Neural crest cell (in vitro differentiated cells): ENCODE measurements around the gene RAB34. TPM values are rescaled to one million over a fixed set of nuclear protein-coding genes. Genes with fewer than 3 reads are reported as not detected.

Source experiments
- DNase-seq: peaks from one replicate; pipeline ENCODE4 v3.0.0; 2021; ENCODE audit warnings: low read depth, mixed read lengths, low spot score
- H3K27ac Mint-ChIP-seq: one replicate; pipeline ENCODE4 v1.8.0; 2021; ENCODE audit warnings: mild to moderate bottlenecking, mixed read lengths; ENCODE audit not compliant: unreplicated experiment
- H3K27me3 Mint-ChIP-seq: 2 replicates; pipeline ENCODE4 v1.8.0; 2021; ENCODE audit warnings: low read depth, mild to moderate bottlenecking, mixed read lengths
- H3K36me3 Mint-ChIP-seq: 2 replicates; pipeline ENCODE4 v1.8.0; 2021; ENCODE audit warnings: low read depth, mild to moderate bottlenecking, mixed read lengths
- H3K4me1 Mint-ChIP-seq: 2 replicates; pipeline ENCODE4 v1.8.0; 2021; ENCODE audit warnings: mixed read lengths
- H3K4me3 Mint-ChIP-seq: one replicate; pipeline ENCODE4 v1.8.0; 2021; ENCODE audit warnings: mild to moderate bottlenecking, mixed read lengths
- H3K9me3 Mint-ChIP-seq: 2 replicates; pipeline ENCODE4 v1.8.0; 2021; ENCODE audit warnings: mixed read lengths
- CTCF ChIP-seq: fragments of 200-600 bp; sonication (generic); conservative IDR thresholded peaks from 2 replicates; pipeline ENCODE4 v1.5.0; 2021; ENCODE audit warnings: antibody characterized with exemption, mild to moderate bottlenecking
- total RNA-seq: library from RNA; stranded (reverse); gene quantifications from 2 replicates; pipeline ENCODE4 v1.2.1, GENCODE V29; 2021

Gene RAB34
- total RNA-seq, 1 donor from 2014 or later, result 87.4 TPM

GRCh38 chr17:28702026-28702751, 15.5 kb downstream of the RAB34 start:
- H3K9me3 Mint-ChIP-seq, result no peaks in the 10 kb centered on the region
- peak overlapping the region; percentile 70 for H3K4me3 Mint-ChIP-seq
- no peak for DNase-seq
- peaks cover 1% of the 10 kb centered on the region for H3K27me3 Mint-ChIP-seq
- TF ChIP-seq CTCF, result no peak
- H3K4me1 Mint-ChIP-seq, result peaks cover 24% of the 10 kb centered on the region
- peak overlapping the region; percentile 84 for H3K27ac Mint-ChIP-seq
- peaks cover 16% of the 10 kb centered on the region for H3K36me3 Mint-ChIP-seq

DNA sequence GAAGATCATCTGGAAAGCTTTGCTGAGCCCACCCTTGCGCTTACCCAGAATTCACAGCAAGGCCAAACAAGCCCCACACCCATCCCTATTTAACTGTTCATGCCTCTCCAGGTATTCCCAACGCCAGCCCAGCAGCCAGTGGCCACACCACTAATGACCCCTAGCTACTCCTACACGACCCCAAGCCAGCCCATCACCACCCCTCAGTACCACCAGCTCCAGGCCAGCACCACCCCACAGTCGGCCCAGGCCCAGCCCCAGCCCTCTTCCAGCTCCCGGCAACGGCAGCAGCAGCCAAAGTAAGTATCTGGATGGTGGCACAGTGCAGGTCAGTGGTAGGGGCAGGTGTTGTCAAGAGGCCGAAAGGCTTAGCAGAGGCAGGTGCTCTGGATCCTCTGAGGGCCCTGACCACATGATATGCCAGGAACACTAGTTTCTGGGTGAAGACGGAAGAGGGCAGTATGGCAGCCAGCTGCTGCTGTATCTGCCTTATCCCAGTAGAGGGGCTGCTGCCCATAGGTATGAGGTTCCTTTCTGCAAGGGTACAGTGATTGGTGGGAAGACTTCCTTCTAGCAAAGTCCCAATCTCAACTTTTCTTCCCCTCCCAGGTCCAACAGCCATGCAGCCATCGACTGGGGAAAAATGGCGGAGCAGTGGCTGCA, 16.7 kb downstream of the RAB34 start:
- Mint-ChIP-seq H3K27ac (no peak overlapping the region), H3K27me3 (no peaks in the 10 kb centered on the region), H3K4me3 (no peak overlapping the region), H3K36me3 (peaks cover 15% of the 10 kb centered on the region), H3K9me3 (no peaks in the 10 kb centered on the region), H3K4me1 (peaks cover 22% of the 10 kb centered on the region)
- no peak for DNase-seq
- no peak for TF ChIP-seq CTCF

DNA sequence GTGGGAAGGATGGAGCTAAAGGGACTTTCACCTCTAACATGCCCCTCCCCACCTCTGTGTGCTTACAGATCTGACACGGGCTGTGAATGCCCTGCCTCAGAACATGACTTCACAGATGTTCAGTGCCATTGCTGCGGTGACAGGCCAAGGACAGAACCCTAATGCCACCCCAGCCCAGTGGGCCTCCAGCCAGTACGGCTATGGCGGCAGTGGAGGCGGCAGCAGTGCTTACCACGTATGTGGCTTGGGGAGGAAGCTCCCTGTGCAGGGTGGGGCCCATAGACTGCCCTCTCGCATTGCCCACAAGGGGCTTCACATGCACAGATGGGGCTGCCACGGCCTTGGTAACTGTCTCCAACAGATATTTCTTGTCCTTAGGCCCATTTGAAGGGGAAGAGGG, 17.4 kb downstream of the RAB34 start:
- H3K4me3 Mint-ChIP-seq, result no peak overlapping the region
- H3K9me3 Mint-ChIP-seq, result no peaks in the 10 kb centered on the region
- no peak for TF ChIP-seq CTCF
- H3K27me3 Mint-ChIP-seq, result no peaks in the 10 kb centered on the region
- peaks cover 22% of the 10 kb centered on the region for H3K4me1 Mint-ChIP-seq
- H3K27ac Mint-ChIP-seq, result no peak overlapping the region
- DNase-seq, result no peak
- H3K36me3 Mint-ChIP-seq, result peaks cover 15% of the 10 kb centered on the region

GRCh38 chr17:28698253-28698941, 19.3 kb downstream of the RAB34 start:
- Mint-ChIP-seq H3K4me3 (no peak overlapping the region), H3K36me3 (peaks cover 23% of the 10 kb centered on the region)

More at GRCh38 chr17:28698253-28698941, 19.3 kb downstream of the RAB34 start:
- TF ChIP-seq CTCF, result no peak
- no peaks in the 10 kb centered on the region for H3K27me3 Mint-ChIP-seq
- no peaks in the 10 kb centered on the region for H3K9me3 Mint-ChIP-seq
- DNase-seq, result no peak
- H3K4me1 Mint-ChIP-seq, result peaks cover 24% of the 10 kb centered on the region
- no peak overlapping the region for H3K27ac Mint-ChIP-seq
